ENCODE measurements around the gene HNRNPC.
"Not testable (repeated sequence)": the region's sequence is repeated elsewhere in the genome, so short reads cannot be mapped to it uniquely, and the experiment has no call there.

DNA sequence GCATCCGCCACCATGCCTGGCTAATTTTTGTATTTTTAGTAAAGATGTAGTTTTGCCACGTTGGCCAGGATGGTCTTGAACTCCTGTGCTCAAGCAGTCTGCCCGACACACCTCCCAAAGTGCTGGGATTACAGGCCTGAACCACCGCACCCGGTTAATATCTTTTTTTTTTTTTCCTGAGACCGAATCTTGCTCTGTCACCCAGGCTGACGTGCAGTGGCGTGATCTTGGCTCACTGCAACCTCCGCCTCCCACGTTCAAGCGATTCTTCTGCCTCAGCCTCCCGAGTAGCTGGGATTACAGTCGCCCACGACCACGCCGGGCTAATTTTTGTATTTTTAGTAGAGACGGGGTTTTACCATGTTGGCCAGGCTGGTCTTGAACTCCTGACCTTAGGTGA, 3.4 kb upstream of the HNRNPC start:
- not testable (repeated sequence) for TF ChIP-seq FOXM1 (IDR thresholded peaks at IDR 0.05; ENCODE audit: borderline replicate concordance); ARNT (IDR thresholded peaks at IDR 0.05); FOXA1 (IDR thresholded peaks at IDR 0.05); FOXK2 (IDR thresholded peaks at IDR 0.05); HDGF (IDR thresholded peaks at IDR 0.05; ENCODE audit: borderline replicate concordance); TARDBP (IDR thresholded peaks at IDR 0.05)
